Colonic mucosa (tissue), 4 donors: Measurements from ENCODE around the gene FGGY. TPM values are rescaled to one million over a fixed set of nuclear protein-coding genes. Genes with fewer than 3 reads are reported as not detected.
A peak's percentile ranks its signal among the peaks of the same experiment; 100 is the strongest.
"Not testable (repeated sequence)": the region's sequence is repeated elsewhere in the genome, so short reads cannot be mapped to it uniquely, and the experiment has no call there.

Experiments
- DNase-seq: peaks from one replicate; pipeline ENCODE4 v3.0.0-alpha.2; 2020
- H3K27ac ChIP-seq: fragments of 200-600 bp; one replicate; pipeline ENCODE4 v1.8.0; 2021
- H3K27me3 ChIP-seq: fragments of 200-600 bp; one replicate; pipeline ENCODE4 v1.8.0; 2021
- H3K36me3 ChIP-seq: fragments of 200-600 bp; one replicate; pipeline ENCODE4 v1.8.0; 2021
- H3K4me1 ChIP-seq: fragments of 200-600 bp; one replicate; pipeline ENCODE4 v1.8.0; 2021; ENCODE audit warnings: mild to moderate bottlenecking
- H3K4me3 ChIP-seq: fragments of 200-600 bp; one replicate; pipeline ENCODE4 v1.8.0; 2021
- H3K9ac ChIP-seq, 2 donors: one replicate each; pipeline ENCODE4 v1.7.0; 2013; ENCODE audit warnings: control low read depth in 2 of 2, low read depth in 2 of 2, low read length in 2 of 2
- H3K9me3 ChIP-seq: fragments of 200-600 bp; one replicate; pipeline ENCODE4 v1.8.0; 2021
- CTCF ChIP-seq: fragments of 200-600 bp; IDR thresholded peaks from one replicate; pipeline ENCODE4 v1.8.0; 2022; ENCODE audit warnings: antibody characterized with exemption, mild to moderate bottlenecking
- intact Hi-C: fragments of 100-400 bp; cut with DNase I; formaldehyde crosslinking; loops from one replicate; pipeline ENCODE4 v1.14.1; 2022
- total RNA-seq, 2 donors: library from RNA; stranded (reverse); fragmentation: NEBNext Ultra II Directional in 1 of 2; extraction: Animal tissue kit (Norgen Biotek cat#: 25700) in 1 of 2; gene quantifications; one replicate each; pipeline ENCODE4 v1.2.1, GENCODE V29; 2021
- donor health status: healthy.
- donor health status: DM: no; HTN: no; CAD: no.
- donor health status: DM: no; HTN: no; CAD: no.

The FGGY gene
- total RNA-seq, 2 donors from 2014 or later, result 12.5 to 19.5 TPM

GRCh38 chr1:59293849-59294248, 3.0 kb upstream of the FGGY start:
- no peak overlapping the region for H3K9ac ChIP-seq
- intact Hi-C loops, result loop anchor here (5.0 to 10.0 kb wide), 2 partner anchors 401 to 512 kb away; partner anchors contain the start of gene JUN
- no peaks in the 10 kb centered on the region for H3K36me3 ChIP-seq
- no peaks in the 10 kb centered on the region for H3K9me3 ChIP-seq
- TF ChIP-seq CTCF, result no peak
- no peak overlapping the region for H3K27ac ChIP-seq
- peaks cover 7% of the 10 kb centered on the region for H3K4me1 ChIP-seq
- no peak overlapping the region for H3K4me3 ChIP-seq
- no peaks in the 10 kb centered on the region for H3K27me3 ChIP-seq
- no peak for DNase-seq

- TF ChIP-seq CTCF, result no peak
- no peak overlapping the region for H3K9ac ChIP-seq
- peaks cover 7% of the 10 kb centered on the region for H3K4me1 ChIP-seq
- no peaks in the 10 kb centered on the region for H3K36me3 ChIP-seq
- H3K4me3 ChIP-seq, result no peak overlapping the region
- H3K27ac ChIP-seq, result no peak overlapping the region
- intact Hi-C loops, result loop anchor here (5.0 to 10.0 kb wide), 2 partner anchors 400 to 512 kb away; partner anchors contain the start of gene JUN
- DNase-seq, result no peak
- no peaks in the 10 kb centered on the region for H3K9me3 ChIP-seq
- H3K27me3 ChIP-seq, result no peaks in the 10 kb centered on the region
Measured at GRCh38 chr1:59294423-59294822, 2.5 kb upstream of the FGGY start.

- intact Hi-C loops, result loop anchor here (10.0 kb wide), 1 partner anchor 399 kb away; no protein-coding TSS in a partner anchor
- H3K27ac ChIP-seq, result peak overlapping the region; percentile 99
- peak overlapping the region; percentile 48 for H3K4me3 ChIP-seq
- H3K4me1 ChIP-seq, result peaks cover 7% of the 10 kb centered on the region
- peak overlapping the region; percentile 24 to 87 for H3K9ac ChIP-seq
- no peaks in the 10 kb centered on the region for H3K9me3 ChIP-seq
- no peak for DNase-seq
- H3K27me3 ChIP-seq, result no peaks in the 10 kb centered on the region
- no peaks in the 10 kb centered on the region for H3K36me3 ChIP-seq
- no peak for TF ChIP-seq CTCF
Measured at GRCh38 chr1:59295618-59296017, 1.3 kb upstream of the FGGY start.

GRCh38 chr1:59298026-59298583, 1.2 kb downstream of the FGGY start:
- intact Hi-C loops, result loop anchor here (10.0 kb wide), 1 partner anchor 397 kb away; no protein-coding TSS in a partner anchor
- no peaks in the 10 kb centered on the region for H3K36me3 ChIP-seq
- peaks cover 7% of the 10 kb centered on the region for H3K4me1 ChIP-seq
- no peak for DNase-seq
- no peaks in the 10 kb centered on the region for H3K9me3 ChIP-seq
- H3K4me3 ChIP-seq, result peak overlapping the region; percentile 48
- no peak for TF ChIP-seq CTCF
- H3K27me3 ChIP-seq, result no peaks in the 10 kb centered on the region
- H3K27ac ChIP-seq, result peak overlapping the region; percentile 99
- H3K9ac ChIP-seq, result peak overlapping the region in 1 of 2 donors; percentile 83

GRCh38 chr1:59298710-59299346, 1.9 kb downstream of the FGGY start:
- Histone ChIP-seq H3K27ac (no peak overlapping the region), H3K4me3 (no peak overlapping the region), H3K4me1 (peaks cover 7% of the 10 kb centered on the region), H3K27me3 (no peaks in the 10 kb centered on the region), H3K36me3 (no peaks in the 10 kb centered on the region), H3K9ac (no peak overlapping the region), H3K9me3 (no peaks in the 10 kb centered on the region)
- no peak for DNase-seq
- TF ChIP-seq CTCF, result no peak
- intact Hi-C loops, result loop anchor here (10.0 kb wide), 1 partner anchor 396 kb away; no protein-coding TSS in a partner anchor

GRCh38 chr1:59299670-59300069, 2.8 kb downstream of the FGGY start:
- intact Hi-C loops, result loop anchor here (10.0 kb wide), 1 partner anchor 395 kb away; no protein-coding TSS in a partner anchor

More at GRCh38 chr1:59299670-59300069, 2.8 kb downstream of the FGGY start:
- H3K27me3 ChIP-seq, DNase-seq, H3K4me3 ChIP-seq, H3K9me3 ChIP-seq, H3K27ac ChIP-seq, H3K36me3 ChIP-seq, H3K9ac ChIP-seq, H3K4me1 ChIP-seq: not testable (repeated sequence)
